GM12878 (cell line): ENCODE results near the gene CDK15. TPM values are rescaled to one million over a fixed set of nuclear protein-coding genes. Genes with fewer than 3 reads are reported as not detected.

Experiments used
- CHD1 ChIP-seq: IDR thresholded peaks from 2 replicates; pipeline ENCODE4 v1.6.1; 2012; ENCODE audit warnings: low read depth, low read length, improper control_type of control experiment
- EGR1 ChIP-seq, 2 experiments: IDR thresholded peaks; 1 replicate in 1 of 2; 2 replicates in 1 of 2; pipeline ENCODE4 v1.6.1; 2011 to 2012; ENCODE audit warnings: low read depth in 2 of 2, low read length in 2 of 2, borderline replicate concordance in 1 of 2, mild to moderate bottlenecking in 1 of 2, moderate library complexity in 1 of 2
- ELK1 ChIP-seq: IDR thresholded peaks from 2 replicates; pipeline ENCODE4 v1.6.1; 2012; ENCODE audit warnings: low read depth, low read length, improper control_type of control experiment
- HCFC1 ChIP-seq: fragments of 150-350 bp; IDR thresholded peaks from 2 replicates; pipeline ENCODE4 v1.6.1; 2014; ENCODE audit warnings: low read length
- MYC ChIP-seq: IDR thresholded peaks from 2 replicates; pipeline ENCODE4 v1.6.1; 2011; ENCODE audit warnings: mild to moderate bottlenecking, low read length, moderate library complexity, inconsistent platforms; ENCODE audit not compliant: insufficient read depth, insufficient replicate concordance, insufficient read length, severe bottlenecking
- NBN ChIP-seq: fragments of 450-650 bp; IDR thresholded peaks from 2 replicates; pipeline ENCODE4 v1.6.1; 2016
- NFXL1 ChIP-seq: fragments of 450-650 bp; IDR thresholded peaks from 2 replicates; pipeline ENCODE4 v1.6.1; 2017; ENCODE audit warnings: antibody characterized with exemption, mild to moderate bottlenecking, borderline replicate concordance
- RB1 ChIP-seq: fragments of 450-650 bp; formaldehyde crosslinking; IDR thresholded peaks from 2 replicates; pipeline ENCODE4 v1.6.1; 2017; ENCODE audit warnings: mild to moderate bottlenecking, borderline replicate concordance
- SUPT20H ChIP-seq: IDR thresholded peaks from 2 replicates; pipeline ENCODE4 v1.6.1; 2011; ENCODE audit warnings: low read depth, mild to moderate bottlenecking, low read length, moderate library complexity, borderline replicate concordance; ENCODE audit not compliant: control insufficient read depth
- USF1 ChIP-seq: IDR thresholded peaks from 2 replicates; pipeline ENCODE4 v1.6.1; 2011; ENCODE audit warnings: borderline replicate concordance, low read depth, mild to moderate bottlenecking, moderate library complexity, mixed read lengths, low read length; ENCODE audit not compliant: insufficient read depth; ENCODE audit errors: extremely low read length
- ZBED1 ChIP-seq: IDR thresholded peaks from 2 replicates; pipeline ENCODE4 v1.6.1; 2016; ENCODE audit warnings: borderline replicate concordance
- ZBTB11 ChIP-seq: fragments of 450-650 bp; formaldehyde crosslinking; IDR thresholded peaks from 2 replicates; pipeline ENCODE4 v1.5.0; 2022; ENCODE audit warnings: mild to moderate bottlenecking, missing genetic modification characterization
- ZNF207 ChIP-seq: fragments of 450-650 bp; IDR thresholded peaks from 2 replicates; pipeline ENCODE4 v1.6.1; 2014; ENCODE audit warnings: antibody characterized with exemption, mild to moderate bottlenecking, borderline replicate concordance
- ZNF217 ChIP-seq: fragments of 450-650 bp; IDR thresholded peaks from 2 replicates; pipeline ENCODE4 v1.6.1; 2017; ENCODE audit warnings: antibody characterized with exemption, mild to moderate bottlenecking
- polyA plus RNA-seq, 11 experiments: library from polyadenylated mRNA; depleted of rRNA in 4 of 11; unstranded in 6 of 11; stranded (reverse) in 5 of 11; fragments of >200 nt; fragmentation: Nextera tagmentation in 4 of 11; fragmentation: Illumina TruSeq in 1 of 11; extraction: Ambion mirVana in 4 of 11; extraction: Trizol in 1 of 11; gene quantifications; 1 replicate in 1 of 11; 2 replicates in 10 of 11; pipeline versions ENCODE4 v1.2.1 to v1.2.3, GENCODE V29; 2011 to 2016; ENCODE audit warnings: inconsistent platforms in 2 of 11, missing spikeins in 2 of 11, low read depth in 1 of 11
- total RNA-seq, 4 experiments: library from RNA; depleted of rRNA in 3 of 4; stranded (reverse); fragments of >200 nt in 3 of 4; fragmentation: Illumina TruSeq in 1 of 4; extraction: Trizol in 1 of 4; gene quantifications; 2 replicates each; pipeline versions ENCODE4 v1.2.1 to v1.2.3, GENCODE V29; 2013 to 2021

CDK15 gene
- total and polyA plus RNA-seq, 10 of the 15 experiments (the other 5 are each of a cell fraction or from before 2014, with no cell fraction given) = 0.01 to 0.04 TPM; not detected in 8

GRCh38 chr2:201907563-201907881 lies 101.2 kb downstream of the CDK15 start (continued):
- TF ChIP-seq USF1 (no peak), EGR1 (IDR thresholded peaks at IDR 0.05; ENCODE audit: borderline replicate concordance in 1 of 2, low read depth in 2 of 2, low read length in 2 of 2) (no peak), RB1 (no peak), ZBED1 (no peak), SUPT20H (no peak), NFXL1 (no peak), MYC (no peak), ZBTB11 (no peak), ZNF207 (no peak), CHD1 (no peak), HCFC1 (no peak), NBN (no peak), ELK1 (no peak), ZNF217 (no peak)
